ENCODE results near the gene PARD3. TPM values are rescaled to one million over a fixed set of nuclear protein-coding genes. Genes with fewer than 3 reads are reported as not detected.

Gene PARD3
- total RNA-seq, 1 experiment from 2014 or later = not detected

DNA sequence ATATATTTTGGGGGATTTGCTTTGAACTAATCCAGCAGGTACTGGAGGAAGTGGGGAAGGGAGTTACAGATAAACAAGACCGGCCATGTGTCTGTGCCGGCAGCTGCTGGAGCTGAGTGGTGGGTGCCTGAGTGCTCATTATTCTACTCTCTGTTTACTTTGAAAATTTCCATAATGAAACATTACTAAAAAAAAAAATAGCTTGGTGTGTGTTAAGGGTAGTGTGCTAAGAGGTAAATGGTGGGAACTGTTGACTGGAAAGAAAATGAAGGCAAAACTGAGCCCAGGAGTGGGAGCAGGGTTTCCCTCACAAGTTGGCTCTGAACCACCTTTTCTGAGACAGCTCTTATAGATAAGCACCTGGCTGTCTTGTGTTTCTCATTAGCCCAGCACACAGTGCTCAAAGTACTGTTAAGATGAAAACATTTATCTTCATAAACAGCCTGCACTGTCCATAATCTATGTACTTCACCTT is 50.6 kb downstream of the PARD3 start:
- no peaks in the 10 kb centered on the region for H3K9me3 ChIP-seq (ENCODE audit: low read length)
- no peaks in the 10 kb centered on the region for H3K27me3 ChIP-seq (ENCODE audit: low read length)
- no peak overlapping the region for H3K27ac ChIP-seq (ENCODE audit: low read length)
- H3K9ac ChIP-seq (ENCODE audit: low read length) = no peak overlapping the region
- no peaks in the 10 kb centered on the region for H3K9me2 ChIP-seq (replicated peaks; ENCODE audit: insufficient read depth, low read length)
- H2AFZ ChIP-seq (ENCODE audit: low read length) = no peak overlapping the region
- DNase-seq = no peak
- H3K36me3 ChIP-seq (ENCODE audit: insufficient read depth, low read length) = no peaks in the 10 kb centered on the region
- no peaks in the 10 kb centered on the region for H3K79me2 ChIP-seq (ENCODE audit: low read length)
- no peak overlapping the region for H3K4me3 ChIP-seq (ENCODE audit: low read length)
- no peak overlapping the region for H3K4me2 ChIP-seq (ENCODE audit: low read depth, low read length, poor library complexity, severe bottlenecking)
- peaks cover 3% of the 10 kb centered on the region for H3K4me1 ChIP-seq (ENCODE audit: low read length)
- no peaks in the 10 kb centered on the region for H4K20me1 ChIP-seq (ENCODE audit: insufficient read depth, low read depth, low read length)

GRCh38 chr10:34762603-34763299 is 52.3 kb downstream of the PARD3 start:
- no peaks in the 10 kb centered on the region for H3K36me3 ChIP-seq (ENCODE audit: insufficient read depth, low read length)
- no peaks in the 10 kb centered on the region for H3K79me2 ChIP-seq (ENCODE audit: low read length)
- H3K27ac ChIP-seq (ENCODE audit: low read length) = no peak overlapping the region
- no peaks in the 10 kb centered on the region for H3K9me2 ChIP-seq (replicated peaks; ENCODE audit: insufficient read depth, low read length)
- no peak overlapping the region for H3K9ac ChIP-seq (ENCODE audit: low read length)
- H2AFZ ChIP-seq (ENCODE audit: low read length) = no peak overlapping the region
- peaks cover 15% of the 10 kb centered on the region for H3K4me1 ChIP-seq (ENCODE audit: low read length)
- H3K4me2 ChIP-seq (ENCODE audit: low read depth, low read length, poor library complexity, severe bottlenecking) = no peak overlapping the region
- no peak overlapping the region for H3K4me3 ChIP-seq (ENCODE audit: low read length)
- no peaks in the 10 kb centered on the region for H4K20me1 ChIP-seq (ENCODE audit: insufficient read depth, low read depth, low read length)
- no peaks in the 10 kb centered on the region for H3K9me3 ChIP-seq (ENCODE audit: low read length)
- no peaks in the 10 kb centered on the region for H3K27me3 ChIP-seq (ENCODE audit: low read length)
- DNase-seq = peak; percentile 43

GRCh38 chr10:34762156-34762555 is 52.9 kb downstream of the PARD3 start:
- peaks cover 15% of the 10 kb centered on the region for H3K4me1 ChIP-seq (ENCODE audit: low read length)

GRCh38 chr10:34761453-34761852 is 53.6 kb downstream of the PARD3 start:
- H3K4me1 ChIP-seq (ENCODE audit: low read length) = peaks cover 15% of the 10 kb centered on the region
- H3K27ac ChIP-seq (ENCODE audit: low read length) = no peak overlapping the region
- H4K20me1 ChIP-seq (ENCODE audit: insufficient read depth, low read depth, low read length) = no peaks in the 10 kb centered on the region
- no peak overlapping the region for H3K4me3 ChIP-seq (ENCODE audit: low read length)
- H3K79me2 ChIP-seq (ENCODE audit: low read length) = no peaks in the 10 kb centered on the region
- no peak overlapping the region for H2AFZ ChIP-seq (ENCODE audit: low read length)
- no peaks in the 10 kb centered on the region for H3K9me3 ChIP-seq (ENCODE audit: low read length)
- H3K9ac ChIP-seq (ENCODE audit: low read length) = no peak overlapping the region
- no peaks in the 10 kb centered on the region for H3K9me2 ChIP-seq (replicated peaks; ENCODE audit: insufficient read depth, low read length)
- DNase-seq = no peak
- H3K27me3 ChIP-seq (ENCODE audit: low read length) = no peaks in the 10 kb centered on the region
- no peaks in the 10 kb centered on the region for H3K36me3 ChIP-seq (ENCODE audit: insufficient read depth, low read length)
- H3K4me2 ChIP-seq (ENCODE audit: low read depth, low read length, poor library complexity, severe bottlenecking) = no peak overlapping the region

More at GRCh38 chr10:34762156-34762555, 52.9 kb downstream of the PARD3 start:
- peak; percentile 2 for DNase-seq
- H3K36me3 ChIP-seq (ENCODE audit: insufficient read depth, low read length) = no peaks in the 10 kb centered on the region
- no peak overlapping the region for H2AFZ ChIP-seq (ENCODE audit: low read length)
- H3K4me2 ChIP-seq (ENCODE audit: low read depth, low read length, poor library complexity, severe bottlenecking) = no peak overlapping the region
- H3K9ac ChIP-seq (ENCODE audit: low read length) = no peak overlapping the region
- no peaks in the 10 kb centered on the region for H4K20me1 ChIP-seq (ENCODE audit: insufficient read depth, low read depth, low read length)
- H3K4me3 ChIP-seq (ENCODE audit: low read length) = no peak overlapping the region
- H3K27me3 ChIP-seq (ENCODE audit: low read length) = no peaks in the 10 kb centered on the region
- H3K27ac ChIP-seq (ENCODE audit: low read length) = no peak overlapping the region
- no peaks in the 10 kb centered on the region for H3K9me3 ChIP-seq (ENCODE audit: low read length)
- no peaks in the 10 kb centered on the region for H3K79me2 ChIP-seq (ENCODE audit: low read length)
- no peaks in the 10 kb centered on the region for H3K9me2 ChIP-seq (replicated peaks; ENCODE audit: insufficient read depth, low read length)

- H3K27ac ChIP-seq (ENCODE audit: low read length) = no peak overlapping the region
- H3K4me1 ChIP-seq (ENCODE audit: low read length) = peaks cover 15% of the 10 kb centered on the region
- no peak for DNase-seq
- H3K9me3 ChIP-seq (ENCODE audit: low read length) = no peaks in the 10 kb centered on the region
- H3K4me3 ChIP-seq (ENCODE audit: low read length) = no peak overlapping the region
- H3K36me3 ChIP-seq (ENCODE audit: insufficient read depth, low read length) = no peaks in the 10 kb centered on the region
- no peaks in the 10 kb centered on the region for H4K20me1 ChIP-seq (ENCODE audit: insufficient read depth, low read depth, low read length)
- H3K9ac ChIP-seq (ENCODE audit: low read length) = no peak overlapping the region
- H2AFZ ChIP-seq (ENCODE audit: low read length) = no peak overlapping the region
- no peaks in the 10 kb centered on the region for H3K27me3 ChIP-seq (ENCODE audit: low read length)
- no peak overlapping the region for H3K4me2 ChIP-seq (ENCODE audit: low read depth, low read length, poor library complexity, severe bottlenecking)
- H3K9me2 ChIP-seq (replicated peaks; ENCODE audit: insufficient read depth, low read length) = no peaks in the 10 kb centered on the region
- H3K79me2 ChIP-seq (ENCODE audit: low read length) = no peaks in the 10 kb centered on the region
These were observed 54.5 kb downstream of the PARD3 start for GRCh38 chr10:34760606-34761005.

DNA sequence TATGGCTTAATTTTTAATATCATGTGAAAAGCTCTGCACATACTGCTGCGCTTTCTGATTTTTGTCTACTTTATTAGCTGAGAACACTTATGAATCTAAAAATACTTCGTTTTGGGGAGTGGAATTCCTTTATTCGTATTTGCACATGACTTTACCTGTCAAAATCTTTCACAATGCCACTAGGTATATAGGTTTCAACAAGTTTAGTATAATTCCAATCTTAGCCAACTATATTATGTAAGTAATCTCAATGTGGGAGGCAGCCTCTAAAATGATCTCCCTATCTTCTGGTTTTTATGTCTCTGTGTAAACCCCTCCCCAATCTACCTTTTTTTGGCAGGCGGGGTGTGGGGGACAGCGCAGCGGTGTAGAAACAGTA is 55.3 kb downstream of the PARD3 start:
- DNase-seq = no peak
- H3K27me3 ChIP-seq (ENCODE audit: low read length) = no peaks in the 10 kb centered on the region
- peaks cover 15% of the 10 kb centered on the region for H3K4me1 ChIP-seq (ENCODE audit: low read length)
- H3K4me3 ChIP-seq (ENCODE audit: low read length) = no peak overlapping the region
- H3K27ac ChIP-seq (ENCODE audit: low read length) = no peak overlapping the region
- H3K79me2 ChIP-seq (ENCODE audit: low read length) = no peaks in the 10 kb centered on the region
- H2AFZ ChIP-seq (ENCODE audit: low read length) = no peak overlapping the region
- no peaks in the 10 kb centered on the region for H4K20me1 ChIP-seq (ENCODE audit: insufficient read depth, low read depth, low read length)
- H3K36me3 ChIP-seq (ENCODE audit: insufficient read depth, low read length) = no peaks in the 10 kb centered on the region
- no peak overlapping the region for H3K4me2 ChIP-seq (ENCODE audit: low read depth, low read length, poor library complexity, severe bottlenecking)
- H3K9me3 ChIP-seq (ENCODE audit: low read length) = no peaks in the 10 kb centered on the region
- H3K9ac ChIP-seq (ENCODE audit: low read length) = no peak overlapping the region
- no peaks in the 10 kb centered on the region for H3K9me2 ChIP-seq (replicated peaks; ENCODE audit: insufficient read depth, low read length)

DNA sequence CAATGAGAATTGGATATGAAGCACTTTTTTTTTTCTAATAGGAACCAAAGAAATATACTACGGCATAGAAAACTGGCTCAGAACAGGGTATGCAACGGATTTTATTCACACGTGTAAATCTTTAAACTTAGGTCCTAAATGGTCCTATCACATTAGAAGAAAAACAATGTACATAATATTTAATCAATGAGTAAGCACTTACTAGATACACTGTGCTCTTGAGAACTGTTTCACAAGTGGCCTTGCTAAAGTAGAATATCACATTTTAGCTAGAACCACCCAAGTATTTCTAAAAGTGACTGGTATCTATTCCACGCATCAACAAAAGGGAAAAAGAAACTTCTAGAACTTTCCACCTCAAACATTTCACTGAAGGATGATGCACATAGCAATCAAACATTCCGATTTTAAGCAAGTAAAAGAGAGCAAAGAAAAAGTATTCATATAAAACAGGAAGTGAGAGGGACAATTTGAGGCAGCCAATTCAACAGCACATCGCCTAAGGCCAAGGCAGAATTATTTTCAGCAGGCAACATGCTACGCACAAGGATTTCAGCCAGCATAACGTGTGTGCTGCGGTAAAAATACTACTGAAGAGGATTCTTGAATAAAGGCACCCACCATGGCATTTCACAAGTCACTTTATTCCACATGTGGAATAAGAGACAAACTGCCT is 55.8 kb downstream of the PARD3 start:
- Histone ChIP-seq H3K9me2 (replicated peaks; ENCODE audit: insufficient read depth, low read length) (no peaks in the 10 kb centered on the region), H3K36me3 (ENCODE audit: insufficient read depth, low read length) (no peaks in the 10 kb centered on the region), H3K27me3 (ENCODE audit: low read length) (no peaks in the 10 kb centered on the region), H3K9me3 (ENCODE audit: low read length) (no peaks in the 10 kb centered on the region), H3K27ac (ENCODE audit: low read length) (no peak overlapping the region), H3K79me2 (ENCODE audit: low read length) (no peaks in the 10 kb centered on the region), H4K20me1 (ENCODE audit: insufficient read depth, low read depth, low read length) (no peaks in the 10 kb centered on the region), H3K9ac (ENCODE audit: low read length) (no peak overlapping the region), H2AFZ (ENCODE audit: low read length) (no peak overlapping the region), H3K4me2 (ENCODE audit: low read depth, low read length, poor library complexity, severe bottlenecking) (no peak overlapping the region), H3K4me3 (ENCODE audit: low read length) (no peak overlapping the region), H3K4me1 (ENCODE audit: low read length) (peaks cover 15% of the 10 kb centered on the region)
- DNase-seq = peak; percentile 40

DNA sequence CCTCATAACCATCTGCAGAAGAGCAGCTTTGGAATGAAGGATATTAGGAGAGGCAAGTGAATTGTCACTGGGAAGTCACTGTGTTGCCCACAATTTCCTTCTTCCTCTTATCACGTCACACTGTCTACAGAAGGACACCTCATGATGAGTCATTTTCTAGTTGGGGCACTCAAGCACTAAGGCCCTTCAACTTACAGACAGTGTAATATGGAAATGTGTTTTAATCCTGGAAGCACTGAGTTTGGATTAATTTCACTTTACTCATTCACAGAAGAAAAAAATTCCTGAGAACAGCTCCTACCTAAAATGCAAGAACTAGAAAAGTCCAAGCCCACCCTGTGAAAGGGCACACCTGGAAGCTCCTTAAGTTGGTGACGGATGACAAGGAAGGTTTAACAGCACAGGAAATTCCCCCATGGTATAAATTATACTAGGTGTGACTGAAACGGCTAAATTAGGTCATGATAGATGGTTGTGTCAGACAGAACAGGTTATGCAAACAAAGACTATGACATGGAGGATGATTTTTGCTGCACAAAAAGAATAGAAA is 56.6 kb downstream of the PARD3 start:
- H3K4me3 ChIP-seq (ENCODE audit: low read length) = no peak overlapping the region
- H3K4me2 ChIP-seq (ENCODE audit: low read depth, low read length, poor library complexity, severe bottlenecking) = no peak overlapping the region
- no peaks in the 10 kb centered on the region for H4K20me1 ChIP-seq (ENCODE audit: insufficient read depth, low read depth, low read length)
- H3K79me2 ChIP-seq (ENCODE audit: low read length) = no peaks in the 10 kb centered on the region
- H3K4me1 ChIP-seq (ENCODE audit: low read length) = peaks cover 15% of the 10 kb centered on the region
- no peaks in the 10 kb centered on the region for H3K36me3 ChIP-seq (ENCODE audit: insufficient read depth, low read length)
- no peak overlapping the region for H3K9ac ChIP-seq (ENCODE audit: low read length)
- H3K27ac ChIP-seq (ENCODE audit: low read length) = no peak overlapping the region
- no peaks in the 10 kb centered on the region for H3K9me3 ChIP-seq (ENCODE audit: low read length)
- no peak overlapping the region for H2AFZ ChIP-seq (ENCODE audit: low read length)
- no peaks in the 10 kb centered on the region for H3K27me3 ChIP-seq (ENCODE audit: low read length)
- H3K9me2 ChIP-seq (replicated peaks; ENCODE audit: insufficient read depth, low read length) = no peaks in the 10 kb centered on the region
- peak; percentile 51 for DNase-seq
